GM18508 (cell line): ENCODE results near the gene MRPL38.
A peak's percentile ranks its signal among the peaks of the same experiment; 100 is the strongest.

Experiments
- ATAC-seq: cut with Tn5 transposase; IDR thresholded peaks from one replicate; pipeline ENCODE4 v1.9.1; 2021; ENCODE audit warnings: moderate number of reproducible peaks; ENCODE audit not compliant: insufficient read depth, unreplicated experiment

MRPL38 gene

DNA sequence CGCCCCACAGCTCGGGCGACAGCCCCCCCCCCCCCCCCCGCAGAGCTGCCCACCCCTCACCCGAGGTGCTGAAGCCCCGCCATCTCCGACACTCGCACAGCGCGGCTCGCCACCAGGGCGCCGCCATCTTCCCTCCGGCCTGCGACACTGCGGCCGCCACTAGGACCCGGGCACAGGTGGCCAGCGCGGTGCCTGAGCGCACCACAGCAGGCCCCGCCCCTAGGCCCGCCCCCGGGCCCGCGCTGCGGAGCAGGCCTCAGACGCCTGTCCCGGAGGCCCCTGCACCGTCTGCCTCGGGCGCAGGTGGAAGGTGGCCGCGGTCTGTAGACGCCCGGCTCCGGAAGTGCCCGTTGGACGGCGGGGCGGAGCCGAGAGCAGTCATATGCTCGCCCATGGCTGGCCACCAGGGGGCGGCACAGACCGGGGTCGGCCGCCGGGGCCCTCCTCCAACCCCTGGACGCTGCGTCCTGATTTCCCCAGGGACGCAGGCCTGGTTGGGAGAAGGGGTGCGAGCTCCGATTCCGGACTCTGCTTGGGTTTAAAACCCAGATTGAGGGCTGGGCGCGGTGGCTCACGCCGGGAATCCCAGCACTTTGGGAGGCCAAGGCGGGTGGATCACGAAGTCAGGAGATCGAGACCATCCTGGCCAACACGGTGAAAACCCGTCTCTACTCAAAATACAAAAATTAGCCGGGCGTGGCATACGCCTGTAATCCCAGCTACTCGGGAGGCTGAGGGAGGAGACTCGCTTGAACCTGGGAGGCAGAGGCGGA is at the start of gene MRPL38:
Gene MRPL38 (minus strand): TSS at position 136 of the 773 bp plus-strand sequence. CDS start 9 bp downstream, at position 127.
- ATAC-seq: peak; percentile 68

DNA sequence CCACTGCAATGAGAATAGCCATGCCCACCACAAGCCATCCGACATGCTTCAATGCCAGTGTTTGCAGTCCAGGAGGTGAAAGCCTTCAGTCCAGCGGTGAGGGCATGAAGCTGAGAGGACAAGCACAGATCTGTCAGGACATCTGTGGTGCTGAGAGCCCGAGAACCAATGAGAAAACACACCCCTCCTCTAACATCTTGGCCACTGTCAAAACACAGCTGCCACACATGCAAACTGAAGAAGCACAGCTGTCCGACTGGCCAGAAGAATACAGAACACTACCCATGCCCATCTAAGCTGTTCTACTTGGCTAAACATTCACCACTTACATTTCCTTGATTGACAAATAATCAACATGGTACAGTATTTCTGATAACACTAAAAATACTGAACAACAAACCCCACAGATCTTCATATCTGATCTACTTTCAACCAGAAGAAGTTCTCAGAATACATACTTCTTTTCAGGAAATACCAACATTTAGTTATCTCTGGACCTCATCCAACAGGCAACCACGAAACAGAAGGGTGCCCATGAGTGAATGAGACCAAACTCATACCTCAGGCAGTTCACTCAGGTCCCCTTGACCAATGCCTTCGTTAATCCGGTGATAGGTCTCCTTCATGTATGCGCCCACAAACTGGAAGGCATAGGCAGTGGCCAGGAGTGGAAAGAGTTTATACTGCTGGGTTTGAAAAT is 46.3 kb upstream of the MRPL38 start:
- ATAC-seq: no peak

DNA sequence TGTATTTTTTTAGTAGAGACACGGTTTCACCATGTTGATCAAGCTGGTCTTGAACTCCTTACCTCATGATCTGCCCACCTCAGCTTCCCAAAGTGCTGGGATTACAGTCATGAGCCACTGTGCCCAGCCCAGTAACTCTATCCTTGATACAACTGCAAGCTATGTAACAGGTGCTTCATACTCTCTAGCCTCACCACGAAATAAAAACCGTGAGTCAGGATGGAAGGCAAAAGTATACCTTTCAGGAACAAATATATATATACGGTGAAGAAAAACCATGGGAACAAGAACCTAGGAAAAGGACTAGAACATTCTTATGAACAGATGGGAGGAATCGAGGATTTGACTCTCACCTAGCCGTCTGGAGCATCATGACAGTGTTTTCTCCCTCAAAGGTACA is 45.7 kb upstream of the MRPL38 start:
- ATAC-seq: no peak

GRCh38 chr17:75945211-75945610 is 40.5 kb upstream of the MRPL38 start:
- ATAC-seq: no peak

- no peak for ATAC-seq
Measured at GRCh38 chr17:75943491-75943890, 38.8 kb upstream of the MRPL38 start.

- no peak for ATAC-seq
Measured at GRCh38 chr17:75942473-75942872, 37.8 kb upstream of the MRPL38 start.

DNA sequence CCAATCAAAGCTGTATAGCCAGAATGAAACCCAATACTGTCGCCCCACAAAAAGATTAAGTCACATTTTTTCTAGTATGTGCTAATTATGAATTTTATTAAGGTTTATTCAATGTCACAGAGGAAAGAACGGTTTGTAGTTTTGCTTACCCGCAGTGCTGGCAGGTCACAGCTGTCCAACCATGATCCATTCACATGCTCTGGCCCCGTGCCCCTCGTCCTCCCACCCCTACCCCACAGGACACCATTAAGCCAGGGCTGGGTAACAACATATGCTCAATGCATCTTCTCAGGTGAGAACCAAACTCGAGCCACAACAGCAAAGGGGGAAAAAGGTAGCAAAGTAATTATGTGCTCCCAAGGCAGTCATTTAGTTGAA is 36.7 kb upstream of the MRPL38 start:
- ATAC-seq: no peak

DNA sequence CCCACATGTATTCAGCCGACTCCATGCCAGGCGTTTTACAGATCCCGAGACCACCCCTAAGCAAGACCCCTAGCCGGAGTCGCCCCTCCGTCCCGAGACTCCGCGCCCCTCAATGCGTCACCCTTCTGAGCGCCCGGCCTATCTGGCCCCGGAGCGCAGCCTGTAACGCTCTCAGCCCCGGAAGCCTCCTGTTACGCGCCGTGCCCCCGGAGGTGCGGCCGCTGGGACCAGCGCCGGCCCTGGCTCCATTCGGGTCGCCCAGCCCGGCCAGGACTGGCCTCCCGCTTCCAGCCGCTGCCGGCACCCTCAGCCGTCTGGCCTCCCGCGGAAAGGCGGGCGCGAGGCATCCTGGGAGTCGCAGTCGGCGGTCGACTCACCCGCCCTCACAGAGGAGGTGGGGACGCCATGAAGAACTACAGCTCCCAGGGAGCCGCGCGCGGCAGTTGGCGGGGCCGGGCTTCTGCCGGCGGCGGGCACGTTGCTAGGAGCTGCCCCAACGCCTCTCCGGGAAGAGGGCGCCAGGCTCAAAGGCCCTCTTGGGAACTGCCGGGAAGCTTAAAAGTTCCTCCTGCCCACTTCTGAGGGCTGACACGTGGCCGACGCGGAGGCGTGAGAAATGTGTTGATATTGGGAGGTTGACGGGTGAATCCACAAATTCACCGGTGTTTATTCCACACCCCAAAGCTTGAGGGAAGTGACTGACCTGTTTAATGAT is 36.2 kb upstream of the MRPL38 start, which contains the start of gene FBF1:
Gene FBF1 (minus strand): TSS at position 316 of the 715 bp plus-strand sequence. CDS start 2,893 bp downstream, outside the sequence.
- no peak for ATAC-seq

- no peak for ATAC-seq
Measured at GRCh38 chr17:75937652-75938051, 33.0 kb upstream of the MRPL38 start.

DNA sequence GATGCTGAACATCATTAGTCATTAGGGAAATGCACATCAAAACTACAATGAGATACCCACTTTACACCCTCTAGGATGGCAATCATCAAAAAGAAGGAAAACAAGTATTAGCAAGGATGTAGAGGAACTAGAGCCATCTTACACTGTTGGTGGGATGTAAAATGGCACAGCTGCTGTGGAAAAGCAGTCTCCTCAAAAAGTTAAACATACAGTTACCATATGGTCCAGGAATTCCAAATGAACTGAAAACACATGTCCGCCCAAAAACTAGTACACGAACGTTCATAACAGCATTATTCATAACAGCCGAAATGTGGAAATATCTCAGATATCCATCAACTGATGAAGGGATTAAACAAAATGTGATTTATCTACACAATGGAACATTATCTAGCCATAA is 29.1 kb upstream of the MRPL38 start:
- no peak for ATAC-seq

GRCh38 chr17:75932852-75933251 is 28.2 kb upstream of the MRPL38 start:
- no peak for ATAC-seq

DNA sequence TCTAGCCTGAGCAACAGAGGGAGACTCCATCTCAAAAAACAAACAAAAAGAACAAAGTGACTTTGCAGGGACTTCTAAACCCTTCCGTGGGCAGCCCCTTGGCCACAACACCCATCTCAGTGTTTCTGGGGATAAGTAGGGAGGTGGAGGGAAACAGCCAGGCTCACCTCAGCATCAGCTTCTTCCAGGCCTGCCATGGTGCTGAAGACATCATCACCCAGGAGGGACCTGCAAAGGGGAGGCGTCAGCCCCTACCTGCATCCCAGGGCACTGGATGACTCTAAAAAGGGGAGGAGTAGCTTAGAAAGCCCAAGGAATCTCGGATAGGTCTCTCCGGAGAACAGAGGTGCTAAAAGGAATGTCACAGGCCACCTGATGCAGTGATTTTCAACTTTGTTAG is 26.4 kb upstream of the MRPL38 start:
- ATAC-seq: no peak

- ATAC-seq: no peak
Measured at GRCh38 chr17:75927286-75927922, 22.7 kb upstream of the MRPL38 start.

DNA sequence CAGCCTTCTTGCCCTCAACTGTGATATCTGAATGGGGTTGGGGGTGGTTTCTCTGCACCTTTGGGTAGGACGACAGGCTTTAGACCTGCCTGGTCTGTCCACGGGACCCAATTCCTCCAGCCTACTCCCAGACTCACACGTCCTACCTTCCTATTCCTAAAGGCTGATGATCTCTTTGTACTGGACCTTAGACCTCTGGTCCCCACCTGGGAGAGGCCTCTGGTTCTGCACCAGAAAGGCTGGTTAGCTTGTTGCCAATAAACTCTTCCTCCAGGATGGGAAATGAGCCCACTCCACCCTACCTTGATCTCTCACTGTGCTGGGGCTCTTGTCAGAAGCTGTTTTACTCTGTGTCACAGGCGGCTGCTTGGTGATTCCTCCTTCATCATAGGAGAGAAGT is 21.8 kb upstream of the MRPL38 start:
- ATAC-seq: no peak

DNA sequence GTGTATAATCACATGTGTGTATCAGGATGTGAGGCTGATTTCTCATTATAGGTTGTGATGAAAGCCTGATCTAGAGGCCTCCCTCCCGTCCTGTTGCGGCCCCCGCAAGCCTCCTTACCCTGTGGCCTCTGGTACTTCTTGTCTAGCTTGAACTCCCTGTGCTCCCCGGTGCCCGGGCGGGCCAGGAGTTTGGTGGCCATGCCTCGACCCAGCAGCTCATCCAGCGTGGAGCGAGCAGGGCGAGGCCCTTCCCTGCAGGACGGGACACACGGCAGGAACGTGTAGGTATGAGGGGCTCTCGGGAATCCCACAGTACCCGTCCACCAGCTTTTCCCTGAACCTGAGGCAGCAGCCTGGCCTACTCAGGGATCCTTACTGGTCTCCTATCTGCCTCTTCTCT is 21.2 kb upstream of the MRPL38 start:
- no peak for ATAC-seq

DNA sequence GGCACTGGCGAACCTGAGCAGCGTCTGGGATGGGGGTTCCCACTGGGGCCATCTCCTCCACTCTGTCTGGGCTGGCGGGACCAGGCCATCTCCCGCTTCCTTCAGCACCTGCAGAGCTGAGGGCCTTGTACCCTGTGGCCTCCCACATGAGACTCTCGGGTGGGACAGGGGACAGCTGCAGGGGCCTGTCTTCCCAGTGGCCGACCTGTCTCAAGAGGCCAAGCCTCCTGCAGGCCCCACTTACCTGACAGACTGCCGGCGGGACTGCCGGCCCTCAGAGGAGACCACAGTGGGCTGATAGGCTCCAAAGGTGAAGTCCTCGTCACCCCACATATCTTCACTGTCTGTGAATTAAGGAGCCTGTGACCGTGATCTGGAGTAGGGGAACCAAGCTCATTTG is 20.4 kb upstream of the MRPL38 start:
- ATAC-seq: no peak

- no peak for ATAC-seq
Measured at GRCh38 chr17:75922963-75923874, 18.5 kb upstream of the MRPL38 start.

- ATAC-seq: no peak
Measured at GRCh38 chr17:75922173-75922961, 17.7 kb upstream of the MRPL38 start.

DNA sequence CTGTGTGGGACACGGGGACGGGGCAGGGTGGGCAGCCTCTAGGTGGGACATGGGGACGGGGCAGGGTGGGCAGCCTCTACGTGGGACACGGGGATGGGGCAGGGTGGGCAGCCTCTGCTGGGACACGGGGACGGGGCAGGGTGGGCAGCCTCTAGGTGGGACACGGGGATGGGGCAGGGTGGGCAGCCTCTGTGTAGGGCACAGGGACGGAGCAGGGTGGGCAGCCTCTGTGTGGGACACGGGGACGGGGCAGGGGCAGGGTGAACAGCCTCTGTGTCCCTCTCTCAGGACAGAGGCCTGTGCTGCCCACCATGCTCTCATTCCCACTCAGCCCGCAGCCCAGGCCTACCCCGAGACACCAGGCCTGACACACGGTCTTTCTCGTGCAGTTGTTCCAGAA is 16.9 kb upstream of the MRPL38 start:
- no peak for ATAC-seq
